Gastroesophageal sphincter (tissue), 3 donors: ENCODE results near the gene LPP.

Source experiments
- CTCF ChIP-seq, 4 experiments: fragments of 200-600 bp in 2 of 4; fragments of 450-650 bp in 2 of 4; sonication (generic) in 1 of 4; IDR thresholded peaks; one replicate each; pipeline ENCODE4 v1.5.1; 2017 to 2019; ENCODE audit warnings: antibody characterized with exemption in 4 of 4, mild to moderate bottlenecking in 2 of 4, moderate library complexity in 2 of 4
- POLR2A ChIP-seq, 2 donors: fragments of 450-650 bp; IDR thresholded peaks; one replicate each; pipeline ENCODE4 v1.6.1; 2017; ENCODE audit warnings: antibody characterized with exemption in 2 of 2, mild to moderate bottlenecking in 2 of 2, moderate library complexity in 1 of 2

DNA sequence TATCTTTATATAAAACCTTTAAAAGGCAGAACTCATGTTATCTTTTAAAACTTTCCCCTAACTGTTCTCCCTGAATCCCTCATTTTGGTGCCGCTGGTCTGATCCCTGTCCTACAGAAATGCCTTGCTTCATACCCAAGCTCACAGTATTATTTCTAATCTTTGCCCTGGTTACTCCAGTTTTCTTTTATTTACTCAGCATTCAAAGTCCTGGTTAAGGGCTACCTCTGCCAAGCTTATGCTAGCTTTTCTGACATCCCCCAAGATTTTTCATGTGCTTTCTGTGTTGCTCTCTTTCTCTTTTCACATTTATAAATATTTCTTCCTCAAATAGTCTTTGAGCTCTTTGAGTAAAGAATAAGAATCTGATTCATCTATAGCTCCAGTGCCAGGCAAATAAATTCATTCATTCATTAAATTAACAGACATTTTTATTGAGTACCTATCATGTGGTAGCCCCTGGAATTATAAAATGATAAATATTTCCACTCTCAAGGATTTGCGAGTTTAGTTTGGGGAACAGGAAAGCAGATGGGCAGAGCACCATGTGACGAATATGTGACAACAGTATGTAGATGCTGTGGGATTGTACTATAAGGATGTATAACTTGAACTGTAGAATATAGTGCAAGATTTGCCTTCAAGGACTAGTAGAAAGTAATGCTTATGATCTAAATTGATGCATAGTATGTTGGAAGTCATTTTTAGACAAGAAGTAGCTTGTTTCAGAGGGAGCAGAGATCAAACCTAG, 247.5 kb downstream of the LPP start:
- TF ChIP-seq CTCF (IDR thresholded peaks at IDR 0.05) = no peak
- no peak for TF ChIP-seq POLR2A (IDR thresholded peaks at IDR 0.05)
